Breast epithelium (tissue), 4 donors: ENCODE data around the gene LYRM4. TPM values are rescaled to one million over a fixed set of nuclear protein-coding genes. Genes with fewer than 3 reads are reported as not detected.

Source experiments
- DNase-seq, 2 donors: peaks; one replicate each; pipeline ENCODE4 v3.0.0-alpha.2; 2019; ENCODE audit warnings: low spot score in 2 of 2
- H3K27ac ChIP-seq, 2 donors: fragments of 200-600 bp; sonication (generic) in 1 of 2; one replicate each; pipeline ENCODE4 v1.5.1; 2016 to 2019; ENCODE audit warnings: mild to moderate bottlenecking in 1 of 2
- H3K27me3 ChIP-seq, 2 donors: fragments of 200-600 bp; sonication (generic) in 1 of 2; one replicate each; pipeline versions ENCODE4 v1.5.1 to v1.6.0; 2017 to 2019; ENCODE audit warnings: control low read depth in 1 of 2, mild to moderate bottlenecking in 1 of 2
- H3K36me3 ChIP-seq: fragments of 200-600 bp; one replicate; pipeline ENCODE4 v1.5.1; 2019
- H3K4me1 ChIP-seq, 2 donors: fragments of 200-600 bp; sonication (generic); one replicate each; pipeline ENCODE4 v1.5.1; 2016 to 2019; ENCODE audit warnings: control low read depth in 1 of 2
- H3K4me3 ChIP-seq, 3 donors: fragments of 200-600 bp; sonication (generic); 1 replicate in 2 of 3; 2 replicates in 1 of 3; pipeline ENCODE4 v1.5.1; 2016 to 2019; ENCODE audit warnings: mild to moderate bottlenecking in 3 of 3, moderate library complexity in 2 of 3
- H3K9me3 ChIP-seq, 2 donors: fragments of 200-600 bp; sonication (generic) in 1 of 2; one replicate each; pipeline ENCODE4 v1.5.1; 2016 to 2019; ENCODE audit warnings: control low read depth in 1 of 2
- CTCF ChIP-seq, 3 donors: fragments of 450-650 bp; IDR thresholded peaks; one replicate each; pipeline ENCODE4 v1.5.1; 2016 to 2017; ENCODE audit warnings: antibody characterized with exemption in 3 of 3, mild to moderate bottlenecking in 3 of 3, moderate library complexity in 3 of 3
- POLR2A ChIP-seq: fragments of 450-650 bp; IDR thresholded peaks from one replicate; pipeline ENCODE4 v1.6.1; 2016; ENCODE audit warnings: antibody characterized with exemption, mild to moderate bottlenecking, moderate library complexity
- POLR2AphosphoS5 ChIP-seq, 3 donors: sonication (generic); formaldehyde crosslinking; IDR thresholded peaks; one replicate each; pipeline ENCODE4 v1.6.1; 2017; ENCODE audit warnings: antibody characterized with exemption in 3 of 3
- intact Hi-C: fragments of 100-400 bp; cut with DNase I; formaldehyde crosslinking; loops from one replicate; pipeline ENCODE4 v1.15.1; 2023; ENCODE audit warnings: low total_unique reads
- total RNA-seq, 3 donors: library from RNA; depleted of rRNA; stranded (reverse); fragments of >200 nt; gene quantifications; one replicate each; pipeline ENCODE4 v1.1.0, GENCODE V29; 2016

The LYRM4 gene
- total RNA-seq, 3 donors from 2014 or later: 24.4 to 38.0 (median 25.0) TPM

GRCh38 chr6:5115168-5115567, 145.6 kb downstream of the LYRM4 start:
- Histone ChIP-seq H3K27ac (no peak overlapping the region), H3K27me3 (no peaks in the 10 kb centered on the region), H3K4me3 (no peak overlapping the region), H3K4me1 (no peaks in the 10 kb centered on the region), H3K9me3 (no peaks in the 10 kb centered on the region), H3K36me3 (no peaks in the 10 kb centered on the region)
- no peak for DNase-seq
- intact Hi-C loops: no loop called here
- TF ChIP-seq POLR2A: no peak
- TF ChIP-seq CTCF (IDR thresholded peaks at IDR 0.05): no peak
- no peak for TF ChIP-seq POLR2AphosphoS5 (IDR thresholded peaks at IDR 0.05)

- DNase-seq: no peak
- Histone ChIP-seq H3K4me3 (no peak overlapping the region), H3K27ac (no peak overlapping the region), H3K27me3 (no peaks in the 10 kb centered on the region), H3K9me3 (no peaks in the 10 kb centered on the region), H3K4me1 (no peaks in the 10 kb centered on the region), H3K36me3 (no peaks in the 10 kb centered on the region)
- intact Hi-C loops: no loop called here
- TF ChIP-seq POLR2AphosphoS5 (IDR thresholded peaks at IDR 0.05) (no peak), CTCF (IDR thresholded peaks at IDR 0.05) (no peak), POLR2A (no peak)
These were observed 147.7 kb downstream of the LYRM4 start for GRCh38 chr6:5113096-5113495.

- no peaks in the 10 kb centered on the region for H3K36me3 ChIP-seq
- H3K27ac ChIP-seq: no peak overlapping the region
- no peaks in the 10 kb centered on the region for H3K9me3 ChIP-seq
- no peak overlapping the region for H3K4me3 ChIP-seq
- no peak for DNase-seq
- TF ChIP-seq POLR2AphosphoS5 (IDR thresholded peaks at IDR 0.05) (no peak), POLR2A (no peak), CTCF (IDR thresholded peaks at IDR 0.05) (no peak)
- H3K4me1 ChIP-seq: no peaks in the 10 kb centered on the region
- intact Hi-C loops: no loop called here
- no peaks in the 10 kb centered on the region for H3K27me3 ChIP-seq
These were observed 148.5 kb downstream of the LYRM4 start for GRCh38 chr6:5112066-5112799.

- Histone ChIP-seq H3K9me3 (no peaks in the 10 kb centered on the region), H3K36me3 (no peaks in the 10 kb centered on the region), H3K27ac (no peak overlapping the region), H3K27me3 (no peaks in the 10 kb centered on the region), H3K4me1 (no peaks in the 10 kb centered on the region), H3K4me3 (no peak overlapping the region)
- TF ChIP-seq POLR2A (no peak), POLR2AphosphoS5 (IDR thresholded peaks at IDR 0.05) (no peak), CTCF (IDR thresholded peaks at IDR 0.05) (no peak)
- intact Hi-C loops: no loop called here
- DNase-seq: no peak
These were observed 149.1 kb downstream of the LYRM4 start for GRCh38 chr6:5111626-5112025.

GRCh38 chr6:5110246-5110645, 150.5 kb downstream of the LYRM4 start:
- TF ChIP-seq CTCF (IDR thresholded peaks at IDR 0.05): no peak
- no peak for TF ChIP-seq POLR2A
- DNase-seq: no peak
- intact Hi-C loops: no loop called here
- no peaks in the 10 kb centered on the region for H3K4me1 ChIP-seq
- no peak overlapping the region for H3K27ac ChIP-seq
- no peaks in the 10 kb centered on the region for H3K36me3 ChIP-seq
- H3K27me3 ChIP-seq: no peaks in the 10 kb centered on the region
- no peaks in the 10 kb centered on the region for H3K9me3 ChIP-seq
- H3K4me3 ChIP-seq: no peak overlapping the region
